Peyer's patch (tissue), 4 donors: ENCODE measurements around the gene CAMK2B. TPM values are rescaled to one million over a fixed set of nuclear protein-coding genes. Genes with fewer than 3 reads are reported as not detected.

Source experiments
- DNase-seq, 3 donors: peaks; one replicate each; pipeline ENCODE4 v3.0.0-alpha.2; 2017 to 2019
- H3K27ac ChIP-seq, 4 donors: fragments of 200-600 bp; sonication (generic); one replicate each; pipeline ENCODE4 v1.5.1; 2016 to 2019
- H3K27me3 ChIP-seq, 2 donors: fragments of 200-600 bp; sonication (generic); one replicate each; pipeline ENCODE4 v1.5.1; 2019
- H3K36me3 ChIP-seq, 3 donors: fragments of 200-600 bp; sonication (generic); one replicate each; pipeline ENCODE4 v1.5.1; 2016 to 2019
- H3K4me1 ChIP-seq, 4 donors: fragments of 200-600 bp; sonication (generic); one replicate each; pipeline ENCODE4 v1.5.1; 2016 to 2019
- H3K4me3 ChIP-seq, 4 donors: fragments of 200-600 bp; sonication (generic); 1 replicate in 3 of 4; 2 replicates in 1 of 4; pipeline ENCODE4 v1.5.1; 2016 to 2019; ENCODE audit warnings: mild to moderate bottlenecking in 1 of 4
- H3K9me3 ChIP-seq, 4 donors: fragments of 200-600 bp; sonication (generic); one replicate each; pipeline ENCODE4 v1.5.1; 2016 to 2019; ENCODE audit warnings: mild to moderate bottlenecking in 1 of 4
- CTCF ChIP-seq, 6 experiments: fragments of 450-650 bp in 4 of 6; fragments of 200-600 bp in 2 of 6; sonication (generic) in 1 of 6; IDR thresholded peaks; one replicate each; pipeline ENCODE4 v1.5.1; 2017 to 2019; ENCODE audit warnings: antibody characterized with exemption in 6 of 6, mild to moderate bottlenecking in 3 of 6, moderate library complexity in 1 of 6
- POLR2A ChIP-seq, 2 donors: fragments of 450-650 bp; IDR thresholded peaks; one replicate each; pipeline ENCODE4 v1.5.1; 2017; ENCODE audit warnings: antibody characterized with exemption in 2 of 2, mild to moderate bottlenecking in 2 of 2, moderate library complexity in 2 of 2
- total RNA-seq, 4 donors: library from RNA; depleted of rRNA; stranded (reverse); fragments of >200 nt; gene quantifications; one replicate each; pipeline ENCODE4 v1.1.0, GENCODE V29; 2016

The CAMK2B gene
- total RNA-seq, 4 donors from 2014 or later, result 0.67 to 3.9 (median 2.2) TPM

GRCh38 chr7:44246396-44247113 is 78.8 kb downstream of the CAMK2B start:
- Histone ChIP-seq H3K36me3 (no peaks in the 10 kb centered on the region), H3K4me1 (no peaks in the 10 kb centered on the region), H3K27ac (no peak overlapping the region), H3K4me3 (no peak overlapping the region), H3K27me3 (no peaks in the 10 kb centered on the region), H3K9me3 (no peaks in the 10 kb centered on the region)
- TF ChIP-seq POLR2A (IDR thresholded peaks at IDR 0.05) (no peak), CTCF (IDR thresholded peaks at IDR 0.05) (no peak)
- no peak for DNase-seq

- Histone ChIP-seq H3K36me3 (no peaks in the 10 kb centered on the region), H3K4me1 (no peaks in the 10 kb centered on the region), H3K27me3 (no peaks in the 10 kb centered on the region), H3K9me3 (no peaks in the 10 kb centered on the region), H3K4me3 (no peak overlapping the region), H3K27ac (no peak overlapping the region)
- no peak for DNase-seq
- TF ChIP-seq POLR2A (IDR thresholded peaks at IDR 0.05), result no peak
- TF ChIP-seq CTCF (IDR thresholded peaks at IDR 0.05), result peak in 4 of 6 experiments; percentile 7 to 31 (median 20)
These were observed 81.1 kb downstream of the CAMK2B start for GRCh38 chr7:44244282-44244681.

- H3K27me3 ChIP-seq, result no peaks in the 10 kb centered on the region
- H3K36me3 ChIP-seq, result no peaks in the 10 kb centered on the region
- TF ChIP-seq CTCF (IDR thresholded peaks at IDR 0.05) (no peak), POLR2A (IDR thresholded peaks at IDR 0.05) (no peak)
- H3K4me1 ChIP-seq, result no peaks in the 10 kb centered on the region
- H3K9me3 ChIP-seq, result no peaks in the 10 kb centered on the region
- DNase-seq, result no peak
- H3K27ac ChIP-seq, result no peak overlapping the region
- H3K4me3 ChIP-seq, result no peak overlapping the region
These were observed 83.3 kb downstream of the CAMK2B start for GRCh38 chr7:44242091-44242490.

- TF ChIP-seq POLR2A (IDR thresholded peaks at IDR 0.05) (no peak), CTCF (IDR thresholded peaks at IDR 0.05) (peak in 5 of 6 experiments; percentile 36 to 76 (median 70))
- Histone ChIP-seq H3K9me3 (no peaks in the 10 kb centered on the region), H3K36me3 (no peaks in the 10 kb centered on the region), H3K27ac (no peak overlapping the region), H3K4me3 (peak overlapping the region in 2 of 4 donors; percentile 36 to 47), H3K4me1 (no peaks in the 10 kb centered on the region), H3K27me3 (no peaks in the 10 kb centered on the region)
- peak; percentile 50 to 87 (median 79) for DNase-seq
These were observed 84.3 kb downstream of the CAMK2B start for GRCh38 chr7:44240983-44241510.

GRCh38 chr7:44240376-44240775 is 85.0 kb downstream of the CAMK2B start:
- Histone ChIP-seq H3K27ac (no peak overlapping the region), H3K9me3 (no peaks in the 10 kb centered on the region), H3K4me3 (no peak overlapping the region), H3K4me1 (no peaks in the 10 kb centered on the region), H3K27me3 (no peaks in the 10 kb centered on the region), H3K36me3 (no peaks in the 10 kb centered on the region)
- TF ChIP-seq CTCF (IDR thresholded peaks at IDR 0.05) (no peak), POLR2A (IDR thresholded peaks at IDR 0.05) (no peak)
- DNase-seq, result no peak
